Neuronal stem cell (in vitro differentiated cells): ENCODE measurements around the gene SYNGR2.

ENCODE experiments used
- DNase-seq: peaks from one replicate; pipeline ENCODE4 v3.0.0-alpha.2; 2013; ENCODE audit warnings: low spot score
- H2AFZ ChIP-seq: one replicate; pipeline ENCODE4 v1.6.1; 2013; ENCODE audit warnings: mild to moderate bottlenecking, low read length, inconsistent platforms
- H2AK5ac ChIP-seq: 2 replicates; pipeline ENCODE4 v1.6.1; 2013; ENCODE audit warnings: low read depth, mild to moderate bottlenecking, inconsistent platforms, low read length, moderate library complexity, mixed read lengths
- H2BK120ac ChIP-seq: 2 replicates; pipeline ENCODE4 v1.6.1; 2013; ENCODE audit warnings: low read depth, mild to moderate bottlenecking, inconsistent platforms, low read length, moderate library complexity, mixed read lengths
- H2BK12ac ChIP-seq: one replicate; pipeline ENCODE4 v1.6.1; 2013; ENCODE audit warnings: low read length, inconsistent platforms
- H2BK15ac ChIP-seq: 2 replicates; pipeline ENCODE4 v1.6.1; 2013; ENCODE audit warnings: mild to moderate bottlenecking, low read length, inconsistent platforms, mixed read lengths
- H2BK5ac ChIP-seq: one replicate; pipeline ENCODE4 v1.6.1; 2013; ENCODE audit warnings: inconsistent platforms, mild to moderate bottlenecking, low read length, moderate library complexity
- H3K14ac ChIP-seq: one replicate; pipeline ENCODE4 v1.6.1; 2013; ENCODE audit warnings: low read length, inconsistent platforms
- H3K18ac ChIP-seq: 2 replicates; pipeline ENCODE4 v1.6.1; 2013; ENCODE audit warnings: low read length, inconsistent platforms
- H3K23ac ChIP-seq: 2 replicates; pipeline ENCODE4 v1.6.1; 2013; ENCODE audit warnings: low read depth, mild to moderate bottlenecking, mixed read lengths, low read length, inconsistent platforms; ENCODE audit not compliant: poor library complexity
- H3K27ac ChIP-seq: replicated peaks from 3 replicates; pipeline ENCODE4 v1.5.1; 2013; ENCODE audit warnings: low read length, inconsistent platforms
- H3K27me3 ChIP-seq, 3 experiments: 2 replicates each; pipeline ENCODE4 v1.6.1; 2013; ENCODE audit warnings: low read length in 3 of 3, mild to moderate bottlenecking in 2 of 3, inconsistent platforms in 1 of 3, low read depth in 1 of 3, mixed read lengths in 1 of 3, moderate library complexity in 1 of 3; ENCODE audit not compliant: control insufficient read depth in 3 of 3, insufficient read depth in 3 of 3
- H3K36me3 ChIP-seq, 2 donors: replicated peaks in 1 of 2; 2 replicates each; pipeline ENCODE4 v1.6.1; 2013; ENCODE audit warnings: low read length in 2 of 2; ENCODE audit not compliant: control insufficient read depth in 2 of 2, insufficient read depth in 2 of 2
- H3K4ac ChIP-seq: 2 replicates; pipeline ENCODE4 v1.6.1; 2013; ENCODE audit warnings: inconsistent platforms, mild to moderate bottlenecking, low read length, moderate library complexity
- H3K4me1 ChIP-seq, 2 donors: 1 replicate in 1 of 2; 2 replicates in 1 of 2; pipeline ENCODE4 v1.6.1; 2013; ENCODE audit warnings: low read length in 2 of 2, low read depth in 1 of 2; ENCODE audit not compliant: control insufficient read depth in 2 of 2, insufficient read depth in 1 of 2
- H3K4me2 ChIP-seq: one replicate; pipeline ENCODE4 v1.6.1; 2013; ENCODE audit warnings: mild to moderate bottlenecking, low read length, inconsistent platforms; ENCODE audit not compliant: insufficient read depth, poor library complexity, severe bottlenecking
- H3K4me3 ChIP-seq, 2 donors: 2 replicates each; pipeline ENCODE4 v1.5.1; 2013; ENCODE audit warnings: low read length in 2 of 2, mild to moderate bottlenecking in 2 of 2, inconsistent platforms in 1 of 2, moderate library complexity in 1 of 2
- H3K79me1 ChIP-seq: one replicate; pipeline ENCODE4 v1.6.1; 2013; ENCODE audit warnings: low read depth, mild to moderate bottlenecking, inconsistent platforms, low read length, moderate library complexity
- H3K9ac ChIP-seq: one replicate; pipeline ENCODE4 v1.6.1; 2013; ENCODE audit warnings: mild to moderate bottlenecking, low read depth, low read length, inconsistent platforms; ENCODE audit not compliant: poor library complexity
- H3K9me3 ChIP-seq, 2 donors: replicated peaks in 1 of 2; 2 replicates each; pipeline versions ENCODE3 to v1.6.1; 2013; ENCODE audit warnings: low read length in 2 of 2, mild to moderate bottlenecking in 2 of 2, inconsistent platforms in 1 of 2, low read depth in 1 of 2, mixed read lengths in 1 of 2, moderate library complexity in 1 of 2; ENCODE audit not compliant: control insufficient read depth in 2 of 2, insufficient read depth in 1 of 2
- H4K8ac ChIP-seq: one replicate; pipeline ENCODE4 v1.6.1; 2013; ENCODE audit warnings: low read depth, mild to moderate bottlenecking, inconsistent platforms, low read length, moderate library complexity
- H4K91ac ChIP-seq: one replicate; pipeline ENCODE4 v1.6.1; 2013; ENCODE audit warnings: low read length, low read depth, mild to moderate bottlenecking, inconsistent platforms; ENCODE audit not compliant: poor library complexity
- WGBS, 2 donors: extraction: QIAGEN DNeasy Blood & Tissue Kit; methylation state at CpG; one replicate each; pipeline ENCODE4 v1.1.7; 2013; ENCODE audit warnings: missing lambda C conversion rate in 2 of 2, mixed read lengths in 1 of 2; ENCODE audit not compliant: insufficient read length in 2 of 2, insufficient replicate concordance in 1 of 2; ENCODE audit errors: extremely low coverage in 2 of 2; 5-methylcytosine and 5-hydroxymethylcytosine counted together

The SYNGR2 gene

GRCh38 chr17:78172249-78173051 is 4.1 kb downstream of the SYNGR2 start:
- no peak overlapping the region for H3K4me2 ChIP-seq
- H3K4ac ChIP-seq = no peak overlapping the region
- H4K91ac ChIP-seq = no peak overlapping the region
- no peak overlapping the region for H3K14ac ChIP-seq
- no peak overlapping the region for H2BK15ac ChIP-seq
- H3K79me1 ChIP-seq = peaks cover 1% of the 10 kb centered on the region
- no peak overlapping the region for H3K18ac ChIP-seq
- H2BK120ac ChIP-seq = no peak overlapping the region
- H4K8ac ChIP-seq = no peak overlapping the region
- no peak for DNase-seq
- no peak overlapping the region for H2AK5ac ChIP-seq
- no peak overlapping the region for H2BK5ac ChIP-seq
- no peak overlapping the region for H2AFZ ChIP-seq
- peaks cover 0 to 4% of the 10 kb centered on the region in 2 donors for H3K9me3 ChIP-seq
- no CpG with 5 or more reads among the region's 19 CpGs for WGBS, 2 donors
- peaks cover 22 to 50% of the 10 kb centered on the region in 2 donors for H3K36me3 ChIP-seq
- peaks cover 5 to 10% of the 10 kb centered on the region in 2 donors for H3K4me1 ChIP-seq
- no peak overlapping the region for H3K23ac ChIP-seq
- H3K9ac ChIP-seq = no peak overlapping the region
- H2BK12ac ChIP-seq = no peak overlapping the region
- H3K27ac ChIP-seq = no peak overlapping the region
- no peaks in the 10 kb centered on the region for H3K27me3 ChIP-seq
- no peak overlapping the region for H3K4me3 ChIP-seq

DNA sequence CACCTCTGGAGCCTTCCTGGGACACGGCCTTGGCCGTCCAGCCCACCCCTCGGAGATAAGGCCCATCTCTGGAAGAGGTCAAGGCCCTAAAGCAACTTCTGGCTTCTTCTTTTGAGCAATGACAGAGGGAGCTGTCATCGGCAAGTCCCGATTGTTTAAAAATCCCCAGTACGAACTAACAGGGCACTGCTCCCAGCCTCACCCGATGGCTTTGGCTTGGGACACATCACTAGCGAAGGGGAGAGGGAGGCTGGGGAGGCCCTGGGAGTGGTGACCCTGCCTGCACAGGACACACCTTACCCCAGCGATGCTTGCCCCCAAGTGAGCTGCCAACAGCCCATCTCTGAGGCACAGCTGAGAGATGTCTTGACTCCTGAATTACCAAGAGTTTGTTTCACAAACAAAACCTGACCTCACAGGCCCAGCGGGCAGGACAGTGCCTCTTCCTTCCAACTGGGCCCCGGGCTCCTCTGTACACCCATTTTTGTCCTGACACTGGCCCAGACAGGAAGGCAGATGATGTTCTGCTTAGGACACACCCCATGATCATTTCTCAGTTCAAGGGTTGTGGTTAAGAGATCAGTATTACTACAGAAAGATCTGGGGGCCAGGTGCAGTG is 4.8 kb downstream of the SYNGR2 start:
- no peak overlapping the region for H2AK5ac ChIP-seq
- peaks cover 23 to 53% of the 10 kb centered on the region in 2 donors for H3K36me3 ChIP-seq
- H3K14ac ChIP-seq = no peak overlapping the region
- H2AFZ ChIP-seq = no peak overlapping the region
- no peak overlapping the region for H2BK120ac ChIP-seq
- H3K27ac ChIP-seq = no peak overlapping the region
- no peak overlapping the region for H3K4me2 ChIP-seq
- H2BK15ac ChIP-seq = no peak overlapping the region
- H4K8ac ChIP-seq = no peak overlapping the region
- WGBS, 2 donors = no CpG with 5 or more reads among the region's 11 CpGs
- H4K91ac ChIP-seq = no peak overlapping the region
- DNase-seq = no peak
- H3K9ac ChIP-seq = no peak overlapping the region
- H2BK12ac ChIP-seq = no peak overlapping the region
- no peak overlapping the region for H3K18ac ChIP-seq
- no peak overlapping the region for H3K4ac ChIP-seq
- peaks cover 1% of the 10 kb centered on the region for H3K79me1 ChIP-seq
- H3K27me3 ChIP-seq = no peaks in the 10 kb centered on the region
- H3K4me1 ChIP-seq = peaks cover 5 to 8% of the 10 kb centered on the region in 2 donors
- H3K4me3 ChIP-seq = no peak overlapping the region
- H3K23ac ChIP-seq = no peak overlapping the region
- peaks cover 0 to 4% of the 10 kb centered on the region in 2 donors for H3K9me3 ChIP-seq
- no peak overlapping the region for H2BK5ac ChIP-seq

DNA sequence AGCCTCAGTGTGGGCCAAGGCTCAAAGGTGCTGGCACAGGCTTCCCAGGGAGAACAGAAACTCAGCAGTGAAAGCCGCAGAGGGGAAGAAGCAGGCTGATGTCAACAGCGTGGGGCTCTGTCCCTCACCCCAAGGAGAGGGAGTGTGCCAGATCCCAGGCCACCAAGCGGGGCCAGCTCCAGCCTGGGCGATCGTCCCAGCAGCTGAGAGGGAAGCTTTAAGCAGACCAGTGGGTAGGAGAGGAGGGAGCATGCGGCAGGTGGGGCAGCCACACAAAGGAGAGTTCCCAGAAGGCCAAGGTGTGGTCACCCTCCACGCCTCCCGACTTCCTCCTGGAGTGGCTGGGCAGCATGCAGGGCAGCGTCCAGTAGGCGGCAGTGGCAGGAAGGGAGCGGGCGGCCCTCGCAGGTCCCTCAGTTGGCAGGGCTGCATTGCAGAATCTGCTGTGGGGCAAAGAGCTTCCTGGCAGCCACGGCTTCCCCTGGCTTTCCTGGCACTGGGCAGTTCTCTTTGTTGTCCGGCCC is 6.0 kb downstream of the SYNGR2 start:
- H2BK5ac ChIP-seq = no peak overlapping the region
- H2AK5ac ChIP-seq = no peak overlapping the region
- no peaks in the 10 kb centered on the region for H3K27me3 ChIP-seq
- no peak overlapping the region for H3K9ac ChIP-seq
- WGBS, 2 donors = no CpG with 5 or more reads among the region's 15 CpGs
- peaks cover 0 to 3% of the 10 kb centered on the region in 2 donors for H3K9me3 ChIP-seq
- no peak overlapping the region for H4K91ac ChIP-seq
- H3K23ac ChIP-seq = peak overlapping the region; percentile 92
- no peak overlapping the region for H3K27ac ChIP-seq
- no peaks in the 10 kb centered on the region for H3K79me1 ChIP-seq
- peak overlapping the region; percentile 54 for H4K8ac ChIP-seq
- no peak overlapping the region for H2AFZ ChIP-seq
- H3K4me2 ChIP-seq = no peak overlapping the region
- no peak overlapping the region for H2BK12ac ChIP-seq
- H3K14ac ChIP-seq = no peak overlapping the region
- no peak for DNase-seq
- H3K4ac ChIP-seq = no peak overlapping the region
- H2BK120ac ChIP-seq = no peak overlapping the region
- peaks cover 3 to 4% of the 10 kb centered on the region in 2 donors for H3K4me1 ChIP-seq
- H3K18ac ChIP-seq = no peak overlapping the region
- H3K36me3 ChIP-seq = peaks cover 33 to 65% of the 10 kb centered on the region in 2 donors
- H3K4me3 ChIP-seq = no peak overlapping the region
- H2BK15ac ChIP-seq = no peak overlapping the region
